Vagina (tissue), 2 donors: ENCODE measurements around the gene BCAM.

Source experiments
- CTCF ChIP-seq, 3 experiments: fragments of 450-650 bp in 2 of 3; fragments of 200-600 bp in 1 of 3; sonication (generic) in 1 of 3; IDR thresholded peaks; one replicate each; pipeline ENCODE4 v1.5.1; 2017 to 2019; ENCODE audit warnings: antibody characterized with exemption in 3 of 3, mild to moderate bottlenecking in 2 of 3, moderate library complexity in 2 of 3
- POLR2A ChIP-seq, 2 donors: fragments of 450-650 bp; IDR thresholded peaks; one replicate each; pipeline ENCODE4 v1.6.1; 2017; ENCODE audit warnings: antibody characterized with exemption in 2 of 2, mild to moderate bottlenecking in 2 of 2, moderate library complexity in 2 of 2

GRCh38 chr19:44822670-44823372 lies 13.9 kb downstream of the BCAM start:
- TF ChIP-seq POLR2A (IDR thresholded peaks at IDR 0.05) (no peak), CTCF (IDR thresholded peaks at IDR 0.05) (no peak)
